Hepatocyte (in vitro differentiated cells): ENCODE results near the gene SOD3. TPM values are rescaled to one million over a fixed set of nuclear protein-coding genes. Genes with fewer than 3 reads are reported as not detected.

ENCODE experiments used
- DNase-seq: peaks from one replicate; pipeline ENCODE4 v3.0.0-alpha.2; 2016; ENCODE audit warnings: low spot score
- H2AFZ ChIP-seq: fragments of 200-600 bp; sonication (generic); 2 replicates; pipeline ENCODE4 v1.6.0; 2016; ENCODE audit warnings: antibody characterized with exemption, mild to moderate bottlenecking
- H3K27ac ChIP-seq: fragments of 200-600 bp; sonication (generic); 2 replicates; pipeline ENCODE4 v1.5.1; 2016; ENCODE audit warnings: mild to moderate bottlenecking
- H3K27me3 ChIP-seq: fragments of 200-600 bp; sonication (generic); 2 replicates; pipeline ENCODE4 v1.6.1; 2016
- H3K36me3 ChIP-seq: fragments of 200-600 bp; sonication (generic); replicated peaks from 2 replicates; pipeline ENCODE4 v1.5.1; 2016; ENCODE audit warnings: low read depth; ENCODE audit not compliant: insufficient read depth
- H3K4me1 ChIP-seq: fragments of 200-600 bp; sonication (generic); 2 replicates; pipeline ENCODE4 v1.5.1; 2016; ENCODE audit warnings: mild to moderate bottlenecking, moderate library complexity; ENCODE audit not compliant: insufficient read depth
- H3K4me2 ChIP-seq: fragments of 200-600 bp; sonication (generic); 2 replicates; pipeline ENCODE4 v1.6.0; 2016
- H3K4me3 ChIP-seq: fragments of 200-600 bp; sonication (generic); 2 replicates; pipeline ENCODE4 v1.5.1; 2016; ENCODE audit warnings: mild to moderate bottlenecking
- H3K79me2 ChIP-seq: fragments of 200-600 bp; sonication (generic); 2 replicates; pipeline ENCODE4 v1.6.0; 2017; ENCODE audit warnings: mild to moderate bottlenecking
- H3K9me2 ChIP-seq: fragments of 200-600 bp; sonication (generic); replicated peaks from 2 replicates; pipeline ENCODE4 v1.6.0; 2017; ENCODE audit warnings: mild to moderate bottlenecking; ENCODE audit not compliant: insufficient read depth
- H3K9me3 ChIP-seq: fragments of 200-600 bp; sonication (generic); 2 replicates; pipeline ENCODE4 v1.5.1; 2016; ENCODE audit warnings: low read depth, mild to moderate bottlenecking
- H4K20me1 ChIP-seq: fragments of 200-600 bp; sonication (generic); 2 replicates; pipeline ENCODE4 v1.6.0; 2016; ENCODE audit warnings: mild to moderate bottlenecking; ENCODE audit not compliant: insufficient read depth, poor library complexity, severe bottlenecking
- EZH2 ChIP-seq: fragments of 200-600 bp; sonication (generic); IDR thresholded peaks from 2 replicates; pipeline ENCODE4 v1.6.1; 2016; ENCODE audit warnings: antibody characterized with exemption, mild to moderate bottlenecking, borderline replicate concordance
- EZH2phosphoT487 ChIP-seq: fragments of 200-600 bp; sonication (generic); IDR thresholded peaks from one replicate; pipeline ENCODE4 v1.6.1; 2018; ENCODE audit warnings: antibody characterized with exemption, mild to moderate bottlenecking, low read depth, moderate library complexity; ENCODE audit not compliant: unreplicated experiment, severe bottlenecking
- WGBS: methylation state at CpG from one replicate; pipeline ENCODE4 v1.1.6; 2016; ENCODE audit warnings: low lambda C conversion rate; ENCODE audit errors: missing lambda C conversion rate; 5-methylcytosine and 5-hydroxymethylcytosine counted together
- polyA plus RNA-seq: library from polyadenylated mRNA; unstranded; fragments of >200 nt; fragmentation: Nextera tagmentation; extraction: Ambion mirVana; gene quantifications from 2 replicates; pipeline ENCODE4 v1.2.1, GENCODE V29; 2016
- total RNA-seq: library from RNA; depleted of rRNA; stranded (reverse); fragments of >200 nt; gene quantifications from 2 replicates; pipeline ENCODE4 v1.2.3, GENCODE V29; 2014
- TF ChIP-seq, protein P1 (sequence below): fragments of 200-600 bp; sonication (generic); IDR thresholded peaks from 2 replicates; pipeline ENCODE4 v1.5.1; 2016; ENCODE audit warnings: antibody characterized with exemption, mild to moderate bottlenecking; ENCODE audit not compliant: poor library complexity

Gene SOD3
- total and polyA plus RNA-seq, 2 experiments from 2014 or later: 7.5 to 20.3 TPM

DNA sequence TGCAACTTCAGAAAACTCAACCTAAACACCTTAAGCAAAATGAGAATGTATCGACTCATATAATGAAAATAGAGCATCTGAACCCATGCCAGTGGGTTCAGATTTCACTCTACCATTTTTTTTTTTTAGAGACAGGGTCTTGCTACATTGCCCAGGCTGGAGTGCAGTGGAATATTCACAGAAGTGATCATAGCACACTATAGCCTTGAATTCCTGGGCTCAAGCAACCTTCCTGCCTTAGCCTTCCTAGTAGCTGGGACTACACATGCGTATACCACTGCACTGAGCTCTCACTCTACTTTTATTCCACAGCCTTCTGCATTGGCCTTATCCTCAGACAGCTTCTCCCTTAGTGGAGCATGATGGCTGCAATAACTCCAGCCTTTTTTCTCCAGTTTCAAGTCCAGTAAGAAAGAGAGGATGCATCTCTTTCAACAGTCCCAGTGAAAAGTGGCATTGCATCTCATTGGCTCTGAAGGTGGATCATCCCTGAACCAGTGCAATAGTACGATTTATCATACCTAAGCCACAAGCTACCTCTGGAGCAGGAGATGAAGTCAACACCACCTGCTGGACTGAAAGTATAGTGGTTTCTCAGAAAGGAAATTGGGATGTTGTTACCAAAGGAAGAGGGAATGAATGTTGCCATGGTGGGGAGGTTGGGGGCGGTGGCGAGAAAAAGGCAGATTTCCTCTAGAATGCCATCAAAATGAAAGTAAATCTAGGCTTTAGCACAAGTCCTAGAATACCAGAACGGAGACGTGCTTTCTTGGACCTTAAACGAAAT lies 2.0 kb upstream of the SOD3 start:
- H3K9me3 ChIP-seq: no peaks in the 10 kb centered on the region
- DNase-seq: no peak
- TF ChIP-seq, protein P1, sequence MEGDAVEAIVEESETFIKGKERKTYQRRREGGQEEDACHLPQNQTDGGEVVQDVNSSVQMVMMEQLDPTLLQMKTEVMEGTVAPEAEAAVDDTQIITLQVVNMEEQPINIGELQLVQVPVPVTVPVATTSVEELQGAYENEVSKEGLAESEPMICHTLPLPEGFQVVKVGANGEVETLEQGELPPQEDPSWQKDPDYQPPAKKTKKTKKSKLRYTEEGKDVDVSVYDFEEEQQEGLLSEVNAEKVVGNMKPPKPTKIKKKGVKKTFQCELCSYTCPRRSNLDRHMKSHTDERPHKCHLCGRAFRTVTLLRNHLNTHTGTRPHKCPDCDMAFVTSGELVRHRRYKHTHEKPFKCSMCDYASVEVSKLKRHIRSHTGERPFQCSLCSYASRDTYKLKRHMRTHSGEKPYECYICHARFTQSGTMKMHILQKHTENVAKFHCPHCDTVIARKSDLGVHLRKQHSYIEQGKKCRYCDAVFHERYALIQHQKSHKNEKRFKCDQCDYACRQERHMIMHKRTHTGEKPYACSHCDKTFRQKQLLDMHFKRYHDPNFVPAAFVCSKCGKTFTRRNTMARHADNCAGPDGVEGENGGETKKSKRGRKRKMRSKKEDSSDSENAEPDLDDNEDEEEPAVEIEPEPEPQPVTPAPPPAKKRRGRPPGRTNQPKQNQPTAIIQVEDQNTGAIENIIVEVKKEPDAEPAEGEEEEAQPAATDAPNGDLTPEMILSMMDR: peak; percentile 15
- no peak for TF ChIP-seq EZH2
- no peaks in the 10 kb centered on the region for H3K9me2 ChIP-seq
- no peaks in the 10 kb centered on the region for H3K36me3 ChIP-seq
- no peak overlapping the region for H3K27ac ChIP-seq
- H3K4me2 ChIP-seq: no peak overlapping the region
- H3K79me2 ChIP-seq: no peaks in the 10 kb centered on the region
- WGBS: 78% methylated on average over 8 of the region's 8 CpGs
- peaks cover 5% of the 10 kb centered on the region for H3K27me3 ChIP-seq
- no peak overlapping the region for H2AFZ ChIP-seq
- no peak overlapping the region for H3K4me3 ChIP-seq
- peaks cover 18% of the 10 kb centered on the region for H3K4me1 ChIP-seq
- H4K20me1 ChIP-seq: no peaks in the 10 kb centered on the region

DNA sequence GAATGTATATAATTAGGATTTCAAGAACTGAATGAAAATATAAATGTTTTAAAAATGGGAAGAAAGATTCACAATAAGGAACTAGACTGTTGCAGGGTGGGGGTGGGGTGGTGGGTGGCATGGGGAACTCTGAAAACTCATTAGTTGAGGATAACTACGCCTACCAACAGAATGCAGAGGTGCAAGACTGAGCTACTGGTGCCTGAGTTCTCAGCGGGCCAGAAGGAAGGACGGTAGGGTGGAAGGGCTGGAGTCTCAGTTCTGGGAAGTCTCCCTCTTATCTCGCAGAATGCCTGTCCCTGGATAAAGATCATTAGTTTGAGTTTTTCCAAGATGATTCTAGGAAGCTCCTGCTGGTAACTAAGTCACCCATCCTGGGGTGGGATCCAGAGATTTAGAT lies 1.3 kb upstream of the SOD3 start:
- no peak overlapping the region for H2AFZ ChIP-seq

DNA sequence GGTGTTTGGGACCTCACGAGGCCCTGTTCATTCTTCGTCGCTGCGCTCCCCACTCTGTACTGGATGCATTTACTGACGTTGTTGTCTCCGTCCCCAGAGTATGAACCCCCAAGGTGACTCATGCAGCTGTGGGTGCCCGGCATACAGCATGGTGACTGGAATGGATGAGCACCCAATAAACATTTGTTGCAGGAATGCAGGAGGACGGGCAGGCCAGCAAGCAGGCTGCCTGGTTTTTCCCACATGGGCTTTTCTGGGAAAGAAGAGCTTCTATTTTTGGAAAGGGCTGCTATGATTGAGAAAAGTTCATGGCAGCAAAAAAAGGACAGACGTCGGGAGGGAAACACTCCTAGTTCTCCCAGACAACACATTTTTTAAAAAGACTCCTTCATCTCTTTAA lies 893 bp upstream of the SOD3 start:
- no peak for DNase-seq
- no peaks in the 10 kb centered on the region for H4K20me1 ChIP-seq
- no peak overlapping the region for H3K4me3 ChIP-seq
- H3K36me3 ChIP-seq: no peaks in the 10 kb centered on the region
- 70% methylated on average over 10 of the region's 10 CpGs for WGBS
- H3K79me2 ChIP-seq: no peaks in the 10 kb centered on the region
- peaks cover 15% of the 10 kb centered on the region for H3K27me3 ChIP-seq
- no peaks in the 10 kb centered on the region for H3K9me3 ChIP-seq
- no peak overlapping the region for H2AFZ ChIP-seq
- peak overlapping the region; percentile 75 for H3K4me2 ChIP-seq
- H3K9me2 ChIP-seq: no peaks in the 10 kb centered on the region
- peaks cover 18% of the 10 kb centered on the region for H3K4me1 ChIP-seq
- H3K27ac ChIP-seq: peak overlapping the region; percentile 8
- no peak for TF ChIP-seq EZH2
- TF ChIP-seq, protein P1: no peak
- TF ChIP-seq EZH2phosphoT487: no peak

More for the DNA sequence above, 1.3 kb upstream of the SOD3 start:
- Histone ChIP-seq H3K9me3 (no peaks in the 10 kb centered on the region), H3K27me3 (peaks cover 11% of the 10 kb centered on the region), H3K79me2 (no peaks in the 10 kb centered on the region), H4K20me1 (no peaks in the 10 kb centered on the region), H3K27ac (peak overlapping the region; percentile 8), H3K4me2 (peak overlapping the region; percentile 75), H3K4me1 (peaks cover 18% of the 10 kb centered on the region), H3K36me3 (no peaks in the 10 kb centered on the region), H3K9me2 (no peaks in the 10 kb centered on the region), H3K4me3 (no peak overlapping the region)
- TF ChIP-seq, protein P1: no peak
- TF ChIP-seq EZH2: no peak
- TF ChIP-seq EZH2phosphoT487: no peak
- DNase-seq: no peak
- 67% methylated on average over 3 of the region's 4 CpGs for WGBS
